Heart right ventricle (tissue), 16 donors: Measurements from ENCODE around the gene KCTD1. TPM values are rescaled to one million over a fixed set of nuclear protein-coding genes. Genes with fewer than 3 reads are reported as not detected.

Experiments used
- ATAC-seq, 8 donors: fragments of 200-7000 bp; cut with Tn5 transposase; one replicate each; pipeline ENCODE4 v1.9.1; 2020; ENCODE audit warnings: mild to moderate bottlenecking in 8 of 8, moderate library complexity in 8 of 8, moderate number of reproducible peaks in 1 of 8
- DNase-seq, 2 donors: peaks; one replicate each; pipeline ENCODE4 v3.0.0-alpha.2; 2020
- H3K27ac ChIP-seq, 10 donors: fragments of 200-600 bp; sonication (generic) in 2 of 10; one replicate each; pipeline versions ENCODE4 v1.5.0 to v1.8.0; 2020 to 2022; ENCODE audit warnings: mild to moderate bottlenecking in 3 of 10
- H3K27me3 ChIP-seq, 7 donors: fragments of 200-600 bp; one replicate each; pipeline ENCODE4 v1.8.0; 2021 to 2022; ENCODE audit warnings: mild to moderate bottlenecking in 2 of 7
- H3K36me3 ChIP-seq, 9 donors: fragments of 200-600 bp; sonication (generic) in 1 of 9; one replicate each; pipeline versions ENCODE4 v1.5.0 to v1.8.0; 2020 to 2022; ENCODE audit warnings: mild to moderate bottlenecking in 2 of 9
- H3K4me1 ChIP-seq, 9 donors: fragments of 200-600 bp; sonication (generic) in 1 of 9; one replicate each; pipeline versions ENCODE4 v1.5.0 to v1.8.0; 2020 to 2022; ENCODE audit warnings: mild to moderate bottlenecking in 4 of 9
- H3K4me3 ChIP-seq, 10 donors: fragments of 200-600 bp; sonication (generic) in 2 of 10; one replicate each; pipeline versions ENCODE4 v1.5.0 to v1.8.0; 2020 to 2022; ENCODE audit warnings: mild to moderate bottlenecking in 7 of 10, moderate library complexity in 2 of 10
- H3K9me3 ChIP-seq, 11 donors: fragments of 200-600 bp in 10 of 11; sonication (generic) in 2 of 11; one replicate each; pipeline versions ENCODE4 v1.5.0 to v1.8.0; 2013 to 2022; ENCODE audit warnings: mild to moderate bottlenecking in 2 of 11, control low read depth in 1 of 11, moderate library complexity in 1 of 11
- CTCF ChIP-seq, 9 donors: fragments of 200-600 bp; sonication (generic) in 2 of 9; IDR thresholded peaks; one replicate each; pipeline versions ENCODE4 v1.5.0 to v1.8.0; 2021 to 2022; ENCODE audit warnings: antibody characterized with exemption in 9 of 9, mild to moderate bottlenecking in 5 of 9, moderate library complexity in 1 of 9
- WGBS, 2 donors: extraction: QIAGEN DNeasy Blood & Tissue Kit; methylation state at CpG; one replicate each; pipeline ENCODE4 v1.1.7; 2013; ENCODE audit warnings: inconsistent platforms in 1 of 2; 5-methylcytosine and 5-hydroxymethylcytosine counted together
- intact Hi-C, 10 donors: fragments of 100-400 bp; cut with DNase I; formaldehyde crosslinking; loops; one replicate each; pipeline versions ENCODE4 v1.11.1 to v1.14.2; 2022
- polyA plus RNA-seq, 2 donors: library from polyadenylated mRNA; stranded (reverse); fragments of 200-250 nt; gene quantifications; one replicate each; pipeline ENCODE4 v1.2.3, GENCODE V29; 2013
- total RNA-seq, 10 donors: library from RNA; stranded (reverse); fragmentation: NEBNext Ultra II Directional in 3 of 10; extraction: Animal tissue kit (Norgen Biotek cat#: 25700) in 3 of 10; gene quantifications; one replicate each; pipeline versions ENCODE4 v1.2.1 to v1.2.4, GENCODE V29; 2021 to 2023
- donor health status: Arrhythmogenic right ventricular cardiomyopathy.
- donor health status: ischemic (EF 13 %, LVEDD 7.1; RV severe dilation, severe dysfunction).
- donor health status: healthy with polysubstance abuse.
- donor health status: DM: no; HTN: yes; CAD: no.
- donor health status: DM: no; HTN: no; CAD: no.
- donor health status: ischemic (EF 25% LVEDD 6.9; RV normal size, moderate dysfunction).
- donor health status: ischemic (EF 25% LVEDD 5.7; RV mildly dilated, moderate dysfunction).
- donor health status: healthy.
- donor health status: DM: yes; HTN: yes; CAD: no.
- donor health status: Ischemic cardiomyopathy.
- donor health status: ischemic (EF 35%, LVEDD 5.7; RV mildly dilated, moderate dysfunction).
- donor health status: nonischemic (EF 11% LVEDD 7.7; RV severe dilation, severe dysfunction).
- donor health status: DM: yes; HTN: yes; CAD: no.
- donor health status: PGD.
- donor health status: ischemic (EF 29% LVEDD 5.4; RV normal size, mild dysfunction).
- donor health status: nonischemic (EF 23%, LVEDD 6.1; RV moderate dilation, normal function).

Gene KCTD1
- total and polyA plus RNA-seq, 12 donors: 7.5 to 16.7 (median 10.7) TPM

DNA sequence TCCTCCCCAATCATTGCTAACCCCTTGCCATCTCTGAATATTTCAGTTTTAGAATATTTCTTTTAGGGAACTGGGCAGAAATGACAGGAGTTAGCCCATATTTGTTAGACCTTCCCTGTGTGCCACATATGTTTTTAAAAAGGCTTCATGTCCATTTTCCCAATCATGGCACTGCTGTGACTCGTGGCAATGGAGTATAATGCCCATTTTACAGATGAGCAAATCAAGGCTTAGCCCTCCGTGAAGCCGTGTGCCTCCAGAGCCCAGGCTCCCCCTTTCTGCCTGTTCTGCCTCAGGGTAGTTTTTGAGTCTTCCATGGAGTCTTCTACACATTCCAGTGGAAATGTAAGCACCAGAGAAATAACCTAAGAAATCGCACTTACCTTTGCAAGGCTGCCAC lies 130.1 kb downstream of the KCTD1 start:
- Histone ChIP-seq H3K27ac (no peak overlapping the region), H3K9me3 (no peaks in the 10 kb centered on the region), H3K4me1 (no peaks in the 10 kb centered on the region), H3K36me3 (no peaks in the 10 kb centered on the region), H3K27me3 (no peaks in the 10 kb centered on the region), H3K4me3 (no peak overlapping the region)
- no peak for TF ChIP-seq CTCF (IDR thresholded peaks at IDR 0.05)
- DNase-seq (no peak), ATAC-seq (no peak)
- 92 to 93% methylated on average over 4 of the region's 4 CpGs for WGBS, 2 donors
- intact Hi-C loops: no loop called here

DNA sequence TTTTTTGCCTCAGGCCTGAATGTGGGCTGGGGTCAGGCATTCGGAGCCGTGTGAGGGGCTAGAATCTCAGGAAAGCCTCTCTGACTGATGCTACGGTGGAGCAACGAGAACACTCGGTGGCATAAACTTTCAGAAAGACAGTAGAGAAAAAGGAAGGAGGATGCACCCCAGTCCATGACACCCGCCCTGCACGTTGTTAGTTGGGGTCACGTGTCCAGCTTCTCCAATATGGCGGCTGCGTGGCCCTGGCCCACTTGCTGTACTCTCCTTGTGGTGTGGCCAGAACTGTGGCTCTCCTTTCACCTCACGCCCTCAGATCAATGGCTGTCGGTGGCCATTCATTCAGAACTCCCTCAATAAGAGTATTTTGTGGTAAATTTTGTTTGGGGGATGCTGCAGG lies 131.2 kb downstream of the KCTD1 start:
- H3K36me3 ChIP-seq: no peaks in the 10 kb centered on the region
- ATAC-seq: no peak
- no peaks in the 10 kb centered on the region for H3K27me3 ChIP-seq
- no peak overlapping the region for H3K27ac ChIP-seq
- no peak overlapping the region for H3K4me3 ChIP-seq
- H3K9me3 ChIP-seq: peaks cover 0 to 6% (median 0%) of the 10 kb centered on the region in 11 donors
- DNase-seq: no peak
- intact Hi-C loops: no loop called here
- no peak for TF ChIP-seq CTCF (IDR thresholded peaks at IDR 0.05)
- no peaks in the 10 kb centered on the region for H3K4me1 ChIP-seq
- 95% methylated on average over 12 of the region's 12 CpGs for WGBS, 2 donors

GRCh38 chr18:26416652-26417150 lies 131.7 kb downstream of the KCTD1 start:
- intact Hi-C loops: no loop called here

GRCh38 chr18:26415631-26416030 lies 132.7 kb downstream of the KCTD1 start:
- no peak for ATAC-seq
- H3K9me3 ChIP-seq: peaks cover 0 to 8% (median 0%) of the 10 kb centered on the region in 11 donors
- no peak for TF ChIP-seq CTCF (IDR thresholded peaks at IDR 0.05)

More at GRCh38 chr18:26416652-26417150, 131.7 kb downstream of the KCTD1 start:
- Histone ChIP-seq H3K36me3 (no peaks in the 10 kb centered on the region), H3K27me3 (no peaks in the 10 kb centered on the region), H3K9me3 (peaks cover 0 to 8% (median 0%) of the 10 kb centered on the region in 11 donors), H3K4me3 (no peak overlapping the region), H3K27ac (no peak overlapping the region), H3K4me1 (no peaks in the 10 kb centered on the region)
- DNase-seq: no peak
- WGBS, 2 donors: 92 to 95% methylated on average over 8 of the region's 8 CpGs
- no peak for ATAC-seq
- TF ChIP-seq CTCF (IDR thresholded peaks at IDR 0.05): no peak

More at GRCh38 chr18:26415631-26416030, 132.7 kb downstream of the KCTD1 start:
- no peaks in the 10 kb centered on the region for H3K27me3 ChIP-seq
- no peaks in the 10 kb centered on the region for H3K36me3 ChIP-seq
- H3K4me3 ChIP-seq: no peak overlapping the region
- H3K4me1 ChIP-seq: no peaks in the 10 kb centered on the region
- 71 to 72% methylated on average over 7 of the region's 7 CpGs for WGBS, 2 donors
- intact Hi-C loops: no loop called here
- no peak overlapping the region for H3K27ac ChIP-seq
- no peak for DNase-seq
